Eye (tissue), 1 donor: ENCODE results near the gene TMEM203.

Source experiments
- DNase-seq: peaks from one replicate; pipeline ENCODE4 v3.0.0-alpha.2; 2015

TMEM203 gene

DNA sequence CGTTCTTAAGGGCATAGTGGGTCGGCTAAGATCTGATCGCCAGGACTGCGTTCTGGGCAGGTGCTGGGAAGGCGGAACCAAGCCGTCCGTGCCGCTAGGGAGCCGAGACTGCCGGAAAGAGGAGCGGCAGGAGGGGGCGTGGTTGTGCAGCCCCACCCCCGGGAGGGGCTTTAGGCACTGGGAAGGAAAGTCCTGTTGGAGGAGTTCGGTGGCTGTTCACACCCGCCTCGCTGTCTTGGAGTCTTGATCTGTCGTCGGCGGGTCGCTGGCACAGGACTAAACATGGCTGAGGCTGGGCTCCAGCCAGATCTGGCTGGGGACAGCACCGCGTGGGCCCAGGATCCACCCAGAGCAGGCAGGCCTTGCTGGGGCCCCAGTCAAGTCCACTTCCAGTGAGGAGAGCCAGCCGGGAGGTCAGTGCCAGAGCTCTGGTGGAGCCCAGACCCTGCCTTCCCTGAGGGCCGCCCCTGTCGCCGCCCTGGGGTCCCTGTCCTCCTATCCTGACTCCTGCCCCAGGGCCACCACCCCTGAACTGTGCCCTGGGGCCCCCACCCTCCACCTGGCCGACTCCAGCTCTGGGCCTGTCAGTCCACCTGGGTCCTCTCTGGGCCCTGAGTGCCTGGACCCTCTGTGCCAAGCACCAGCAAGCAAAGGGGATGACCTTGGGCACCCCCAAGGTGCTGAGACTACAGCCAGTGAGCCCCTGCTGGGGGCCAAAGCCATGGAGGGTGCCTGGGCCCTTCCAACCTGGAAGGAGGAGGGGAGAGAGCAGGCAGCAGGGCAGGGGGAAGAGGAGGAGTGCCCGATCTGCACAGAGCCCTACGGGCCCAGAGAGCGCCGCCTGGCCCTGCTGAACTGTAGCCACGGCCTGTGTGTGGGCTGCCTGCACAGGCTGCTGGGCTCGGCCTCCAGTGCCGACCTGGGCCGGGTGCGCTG lies 12.1 kb upstream of the TMEM203 start:
- no peak for DNase-seq

DNA sequence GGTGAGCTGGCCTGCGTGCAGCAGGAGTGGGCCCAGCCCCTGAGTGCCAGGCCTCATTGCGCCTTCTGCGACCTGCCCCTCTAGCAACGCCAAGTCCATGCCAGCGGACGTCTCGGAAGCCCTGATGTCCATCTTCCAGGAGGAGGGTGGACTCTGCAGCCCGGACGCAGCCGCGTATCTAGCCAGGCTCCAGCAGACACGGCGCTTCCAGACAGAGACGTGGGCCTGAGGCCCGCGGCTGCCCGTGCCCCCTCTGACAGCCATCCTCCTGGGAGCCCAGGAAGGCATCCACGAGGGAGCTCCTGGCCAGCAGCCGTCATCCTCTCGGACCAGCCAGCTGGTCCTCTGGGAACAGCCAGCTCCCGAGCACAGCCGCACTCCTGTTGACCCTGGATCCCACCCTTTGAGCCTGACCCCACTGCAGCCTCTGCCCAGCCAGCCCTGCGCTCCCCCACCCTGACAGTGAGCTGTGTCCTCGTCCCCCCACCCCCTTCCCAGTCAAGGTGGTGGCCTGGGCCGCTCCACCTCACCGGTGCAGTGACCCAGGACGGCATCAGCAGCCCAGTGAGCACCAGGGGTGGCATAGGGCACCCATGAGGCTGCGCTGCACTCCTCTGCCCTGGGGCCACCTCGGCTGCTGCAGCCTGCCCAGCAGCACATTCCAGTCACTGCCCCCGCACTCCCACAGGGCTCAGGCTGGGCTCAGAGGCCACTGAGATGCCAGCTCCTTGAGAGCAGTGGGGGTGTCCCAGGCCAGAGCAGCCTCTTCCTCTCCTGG lies 10.9 kb upstream of the TMEM203 start:
- no peak for DNase-seq

DNA sequence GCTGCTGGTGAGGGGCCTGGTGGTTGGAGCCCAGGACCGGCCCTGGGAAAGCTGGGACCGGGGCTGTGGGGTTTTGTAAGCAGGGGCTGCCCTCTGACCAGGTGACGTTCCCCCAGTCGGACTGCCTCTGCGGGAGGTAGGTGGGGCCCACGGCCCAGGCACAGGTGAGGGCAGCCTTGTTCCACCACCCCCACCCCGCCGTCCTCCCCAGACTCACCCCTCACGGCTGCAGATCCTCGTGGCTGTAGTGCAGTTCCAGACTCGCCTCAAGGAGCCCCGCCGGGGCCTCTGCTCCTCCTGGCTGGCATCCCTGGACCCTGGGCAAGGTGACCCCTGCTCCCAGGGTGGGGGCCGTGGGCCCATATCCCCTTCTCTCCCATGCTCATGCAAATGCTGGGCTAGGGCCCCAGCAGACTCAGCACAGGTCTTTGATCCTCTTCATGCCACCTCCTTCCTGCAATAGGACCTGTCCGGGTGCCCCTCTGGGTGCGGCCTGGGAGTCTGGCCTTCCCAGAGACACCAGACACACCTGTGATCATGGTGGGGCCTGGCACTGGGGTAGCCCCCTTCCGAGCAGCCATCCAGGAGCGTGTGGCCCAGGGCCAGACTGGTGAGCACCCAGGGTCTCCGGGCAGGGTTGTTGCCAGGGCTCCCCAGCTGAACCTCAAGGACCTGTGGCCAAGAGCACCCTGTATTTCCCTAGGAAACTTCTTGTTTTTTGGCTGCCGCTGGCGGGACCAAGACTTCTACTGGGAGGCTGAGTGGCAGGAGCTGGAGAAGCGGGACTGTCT lies 9.9 kb upstream of the TMEM203 start:
- DNase-seq, result no peak

DNA sequence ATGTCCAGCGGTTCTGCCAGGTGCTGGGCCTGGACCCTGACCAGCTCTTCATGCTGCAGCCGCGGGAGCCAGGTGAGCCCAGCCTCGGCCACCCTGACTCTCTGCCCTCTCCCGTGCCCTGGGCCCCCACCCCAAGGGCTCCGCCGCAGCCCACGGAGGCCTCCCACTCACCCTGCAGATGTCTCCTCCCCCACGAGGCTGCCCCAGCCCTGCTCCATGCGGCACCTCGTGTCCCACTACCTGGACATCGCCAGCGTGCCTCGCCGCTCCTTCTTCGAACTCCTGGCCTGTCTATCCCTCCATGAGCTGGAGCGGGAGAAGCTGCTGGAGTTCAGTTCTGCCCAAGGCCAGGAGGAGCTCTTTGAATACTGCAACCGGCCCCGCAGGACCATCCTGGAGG lies 9.2 kb upstream of the TMEM203 start:
- DNase-seq, result no peak

DNA sequence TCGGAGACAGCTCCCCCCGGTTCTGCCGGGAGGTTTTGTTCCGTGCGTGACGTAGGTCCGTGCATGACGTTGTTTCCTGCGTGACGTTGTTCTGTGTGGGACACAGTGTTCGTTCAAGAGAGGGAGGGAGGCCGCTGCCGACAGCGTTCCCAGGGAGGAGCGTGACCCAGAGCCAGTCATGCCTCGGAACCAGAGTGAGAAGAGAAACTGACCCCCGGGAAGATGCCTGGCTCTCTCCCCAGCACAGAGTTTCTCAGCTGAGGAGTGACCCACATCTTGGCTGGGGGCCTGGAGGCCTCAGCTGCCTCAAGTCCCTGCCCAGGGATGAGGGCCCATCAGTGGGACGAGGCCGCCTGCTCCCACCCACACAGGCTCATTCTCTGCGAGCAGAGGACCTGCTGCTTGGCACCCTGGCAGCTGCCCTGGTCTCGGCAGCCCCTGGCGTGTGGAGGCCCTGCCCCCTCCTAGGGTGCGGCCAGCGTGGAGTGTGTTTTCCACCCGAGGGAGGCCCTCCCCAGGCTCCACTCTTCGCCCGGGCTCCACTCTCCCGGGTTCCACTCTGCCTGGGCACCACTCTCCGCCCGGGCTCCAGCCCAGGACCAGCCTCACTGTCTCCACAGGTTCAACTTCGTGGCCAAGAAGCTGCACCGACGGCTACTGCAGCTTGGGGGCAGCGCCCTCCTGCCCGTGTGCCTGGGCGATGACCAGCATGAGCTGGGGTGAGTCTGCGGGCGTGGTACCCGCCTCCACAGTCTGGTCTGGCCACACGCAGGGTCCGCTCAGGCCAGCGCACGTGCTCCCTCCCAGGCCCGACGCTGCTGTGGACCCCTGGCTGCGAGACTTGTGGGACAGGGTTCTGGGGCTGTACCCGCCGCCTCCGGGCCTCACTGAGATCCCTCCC lies 8.0 kb upstream of the TMEM203 start:
- DNase-seq, result no peak

DNA sequence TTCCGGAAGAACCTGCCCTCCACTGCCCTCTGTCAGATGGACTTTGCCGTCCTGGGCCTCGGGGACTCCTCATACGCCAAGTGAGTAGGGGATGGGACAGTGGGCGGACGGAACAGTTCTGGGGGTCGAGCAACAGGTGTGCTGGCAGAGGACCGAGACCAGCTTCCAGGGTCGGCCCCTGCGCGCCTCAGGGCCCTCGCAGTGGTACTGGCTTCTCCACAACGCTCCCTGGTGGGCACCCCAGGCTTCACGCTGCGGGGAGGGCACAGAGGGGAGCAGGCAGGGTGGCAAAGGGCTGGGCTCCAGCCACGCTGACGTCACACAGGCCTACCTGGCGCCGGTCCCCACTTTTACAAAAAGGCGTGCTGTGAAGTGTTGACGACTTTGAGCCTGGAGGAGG lies 7.1 kb upstream of the TMEM203 start:
- no peak for DNase-seq

DNA sequence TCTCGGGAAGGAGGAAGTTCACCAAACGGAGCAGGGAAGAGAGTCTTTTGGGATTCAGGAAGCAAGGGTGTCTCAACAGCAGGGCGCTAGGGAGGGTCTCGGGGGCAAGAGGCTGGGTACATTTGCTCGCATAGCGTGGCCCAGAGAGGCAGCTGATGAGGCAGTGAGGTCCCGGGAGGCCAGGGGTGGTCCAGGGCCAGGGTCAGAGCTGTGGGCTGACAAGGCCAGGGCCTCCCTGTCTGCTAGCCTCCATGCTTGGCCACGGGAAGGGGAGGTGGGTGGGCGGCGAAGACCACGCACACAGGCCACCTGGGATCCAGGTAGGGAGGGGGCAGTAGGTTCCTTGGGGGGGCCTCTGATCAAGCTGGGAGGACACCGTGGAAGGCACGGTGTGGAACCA lies 6.1 kb upstream of the TMEM203 start:
- no peak for DNase-seq

DNA sequence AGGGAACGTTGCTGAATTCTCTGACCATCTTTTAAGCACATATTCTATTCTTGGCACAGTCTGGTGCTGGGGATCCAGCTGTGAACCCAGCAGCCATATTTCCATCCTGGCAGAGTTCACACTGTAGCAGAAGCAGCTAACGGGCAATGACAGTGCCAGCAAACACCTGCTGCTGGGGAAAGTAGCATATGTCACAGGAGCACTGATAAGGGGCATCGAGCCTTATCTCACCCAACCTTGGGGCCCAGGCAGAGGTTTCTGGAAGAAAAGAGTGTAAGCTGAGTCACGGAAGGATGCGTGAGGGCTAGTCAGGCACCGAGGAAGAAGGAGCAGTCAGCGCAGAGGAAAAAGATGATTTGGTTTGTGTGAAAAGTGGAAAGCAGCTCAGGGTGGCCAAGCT lies 1.2 kb upstream of the TMEM203 start:
- DNase-seq, result no peak

DNA sequence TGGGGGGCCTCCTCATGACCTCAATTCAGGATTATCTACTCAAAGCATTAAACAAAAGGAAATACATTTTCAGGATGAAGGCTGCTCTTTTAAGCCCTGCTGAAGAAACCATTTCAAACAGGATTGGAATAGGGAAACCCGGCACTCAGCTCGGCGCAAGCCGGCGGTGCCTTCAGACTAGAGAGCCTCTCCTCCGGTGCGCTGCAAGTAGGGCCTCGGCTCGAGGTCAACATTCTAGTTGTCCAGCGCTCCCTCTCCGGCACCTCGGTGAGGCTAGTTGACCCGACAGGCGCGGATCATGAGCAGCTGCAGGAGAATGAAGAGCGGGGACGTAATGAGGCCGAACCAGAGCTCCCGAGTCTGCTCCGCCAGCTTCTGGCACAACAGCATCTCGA lies 720 bp downstream of the TMEM203 start:
- DNase-seq, result no peak

DNA sequence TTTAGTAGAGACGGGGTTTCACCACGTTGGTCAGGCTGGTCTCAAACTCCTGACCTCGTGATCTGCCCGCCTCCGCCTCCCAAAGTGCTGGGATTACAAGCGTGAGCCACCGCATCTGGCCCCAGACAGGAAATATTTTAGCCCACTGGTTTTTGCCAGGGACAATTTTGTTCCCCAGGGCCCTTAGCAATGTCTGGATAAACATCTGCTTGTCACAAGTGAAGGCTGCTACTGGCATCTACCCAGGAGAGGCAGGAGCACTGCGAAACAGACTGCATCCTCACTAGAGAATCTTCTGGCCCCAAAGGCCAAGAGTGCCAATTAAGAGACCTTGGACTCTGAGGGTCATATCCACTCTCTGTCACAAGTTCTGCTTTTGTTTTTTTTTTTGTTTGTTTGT lies 2.5 kb downstream of the TMEM203 start:
- no peak for DNase-seq

DNA sequence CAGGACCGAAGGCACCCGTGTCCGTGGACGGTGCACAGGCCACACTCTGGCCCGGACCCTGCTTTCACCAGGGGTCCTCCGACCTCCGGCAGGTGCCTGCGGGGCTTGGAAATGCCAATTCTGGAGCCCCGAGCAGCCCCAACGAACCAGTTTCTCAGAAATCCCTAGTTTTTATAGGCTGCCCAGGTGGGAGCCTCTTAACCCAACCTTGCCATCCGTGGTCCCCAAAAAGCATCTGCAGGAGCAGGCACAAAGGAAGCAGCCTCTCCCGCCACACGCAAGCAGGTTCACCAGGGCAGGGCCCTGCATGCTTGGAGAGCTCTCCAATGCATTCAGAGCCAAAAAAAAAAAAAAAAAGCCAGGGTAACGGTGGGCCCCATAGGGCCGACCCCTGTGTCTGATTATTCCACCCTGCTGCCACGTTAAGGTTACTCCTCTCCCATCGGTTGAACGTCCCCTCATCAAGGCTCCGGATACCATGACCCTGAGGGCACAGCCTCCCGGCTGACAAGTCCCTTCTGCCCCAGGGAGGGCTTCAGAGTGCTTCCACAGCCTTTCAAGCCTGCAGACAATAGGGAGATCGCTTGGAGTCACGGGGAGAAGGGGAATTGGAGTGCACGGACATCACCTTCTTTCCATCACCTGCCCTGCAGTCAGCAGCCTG lies 4.1 kb downstream of the TMEM203 start:
- DNase-seq, result no peak

DNA sequence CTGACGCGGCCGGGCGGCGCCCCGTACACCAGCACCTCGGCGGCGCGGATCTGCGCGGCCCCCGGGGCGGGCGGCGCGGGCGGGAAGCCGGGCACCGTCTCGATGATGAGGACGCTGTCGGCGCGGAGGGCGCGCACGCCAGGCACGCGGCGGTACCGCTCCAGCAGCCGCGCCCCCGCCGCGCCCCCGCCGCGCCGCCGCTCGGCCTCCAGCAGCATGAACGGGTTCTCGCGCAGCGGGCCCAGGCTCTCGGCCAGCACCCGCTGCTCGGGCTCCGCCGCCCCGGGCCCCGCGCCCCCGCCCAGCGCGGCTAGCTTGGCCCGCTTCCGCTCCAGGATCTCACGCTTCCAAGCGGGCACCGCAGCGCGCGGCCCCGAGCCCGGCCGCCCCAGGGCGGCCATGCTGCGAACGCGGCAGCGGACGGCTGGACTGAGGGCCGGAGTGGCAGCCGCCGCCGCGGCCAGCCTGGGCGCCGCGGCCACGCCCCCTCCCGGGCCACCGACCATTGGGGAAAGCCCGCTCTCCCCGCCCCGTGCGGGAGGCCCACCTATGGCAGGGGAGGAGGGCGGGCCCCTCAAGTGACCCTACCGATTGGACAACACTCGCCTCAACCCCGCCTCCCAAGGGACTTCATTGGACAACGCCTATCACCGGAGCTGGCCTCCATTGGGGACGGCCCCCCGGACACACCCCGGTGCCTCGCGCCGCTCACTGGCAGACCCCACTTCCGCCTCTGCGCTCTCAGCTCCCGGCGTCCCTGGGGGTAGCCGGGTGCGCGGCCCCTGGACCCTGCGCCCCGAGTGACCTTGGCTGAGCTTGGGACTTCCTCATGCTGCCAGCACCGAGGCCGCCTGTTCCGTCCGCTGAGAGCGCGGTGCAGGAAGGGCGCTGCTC lies 4.9 kb downstream of the TMEM203 start, which contains the start of gene TPRN:
TSS of gene TPRN (minus strand) at position 431 of the 894 bp plus-strand sequence. CDS start at position 401, 30 bp downstream.
- peak; percentile 99 for DNase-seq

DNA sequence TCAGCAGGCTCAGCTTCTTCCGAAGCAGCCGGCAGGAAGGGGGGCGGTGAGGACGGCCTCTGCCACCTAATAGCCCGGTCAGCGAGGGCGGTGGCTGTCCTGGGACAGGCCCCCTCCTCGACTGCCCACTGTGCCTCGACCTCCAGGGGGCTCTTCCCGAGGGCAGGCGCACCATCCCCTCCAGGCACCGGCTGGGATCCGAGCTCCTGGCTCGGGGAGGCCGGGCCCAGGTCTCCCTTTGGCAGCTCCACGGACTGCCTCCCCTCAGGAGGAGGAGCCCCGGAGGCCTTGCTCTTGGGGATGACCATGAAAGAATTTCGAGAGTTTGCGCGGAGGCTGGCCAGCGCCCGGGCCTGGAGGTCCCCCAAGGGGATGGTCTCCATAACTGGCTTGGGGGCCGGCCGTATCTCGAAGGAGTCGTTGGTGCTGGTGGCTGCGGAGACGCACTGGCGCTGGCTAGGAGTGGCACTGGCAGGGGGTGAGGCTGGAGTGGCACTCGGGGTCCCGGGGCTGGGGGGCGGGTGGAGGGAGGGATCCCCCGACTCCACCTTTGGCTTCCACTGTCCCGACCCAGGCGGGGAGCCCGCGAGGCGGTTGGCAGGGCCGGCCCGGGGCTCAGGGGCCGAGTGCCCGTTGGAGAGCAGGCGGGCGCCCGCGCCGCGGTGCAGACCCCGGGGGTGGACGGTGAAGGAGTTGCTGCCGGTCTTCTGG lies 5.9 kb downstream of the TMEM203 start:
- DNase-seq, result peak; percentile 23

DNA sequence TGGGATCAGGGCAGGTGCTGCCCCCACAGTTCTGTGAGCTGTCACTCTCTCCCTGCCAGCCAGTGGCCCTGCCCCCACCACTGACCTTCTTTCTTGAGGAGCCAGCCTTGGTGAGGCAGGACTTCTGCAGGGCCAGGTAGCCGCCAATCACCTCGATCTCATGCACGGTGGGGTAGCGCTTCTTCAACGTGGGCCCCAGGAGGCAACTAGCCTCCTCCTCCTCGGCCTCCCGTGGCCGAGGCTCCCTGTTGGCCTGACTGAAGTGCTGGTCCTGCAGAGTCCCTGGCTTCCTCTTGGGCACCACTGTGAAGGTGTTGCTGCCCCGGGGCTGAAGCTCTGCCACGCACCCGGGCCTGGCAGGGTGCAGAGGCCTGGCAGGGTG lies 6.6 kb downstream of the TMEM203 start:
- no peak for DNase-seq

DNA sequence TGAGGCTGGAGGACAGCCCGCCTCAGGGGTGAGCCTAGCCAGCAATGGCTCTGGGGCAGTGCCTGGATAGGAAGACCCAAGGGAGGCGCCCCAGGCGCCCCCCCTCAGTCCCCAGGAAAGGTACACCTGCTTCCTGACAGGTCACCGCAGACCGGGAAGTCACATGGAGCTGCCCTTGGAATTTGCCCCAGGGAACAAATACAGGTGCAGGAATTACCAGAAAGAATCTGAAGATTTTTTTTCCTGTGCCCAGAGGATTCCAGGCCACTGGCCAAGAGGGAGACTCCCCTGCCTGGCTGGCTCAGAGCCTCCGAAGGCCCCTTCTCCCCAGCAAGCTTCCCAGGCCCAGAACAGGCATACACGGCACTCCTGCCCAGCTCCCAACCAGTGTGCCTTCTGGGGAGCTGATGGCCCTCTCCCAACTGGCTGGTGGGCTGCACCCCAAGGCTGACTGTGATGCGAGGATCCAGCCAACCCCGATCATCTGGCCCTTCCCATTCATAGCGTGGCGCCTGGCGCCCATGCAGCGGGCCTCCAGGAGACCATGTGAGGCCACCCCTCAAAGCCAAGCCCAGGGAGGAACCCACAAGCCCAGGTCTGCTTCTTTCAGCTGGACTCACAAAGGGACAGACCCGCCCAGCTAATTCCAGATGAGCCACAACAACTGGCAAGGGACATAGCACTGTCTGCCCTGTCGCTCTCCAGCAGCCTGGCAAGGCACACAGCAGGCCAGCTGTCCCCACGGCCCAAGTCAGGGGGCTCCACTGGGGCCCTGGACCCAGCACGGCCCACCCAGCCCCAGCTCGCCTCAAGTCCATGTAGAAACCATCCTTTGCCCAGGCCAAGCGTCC lies 7.2 kb downstream of the TMEM203 start:
- DNase-seq, result no peak

DNA sequence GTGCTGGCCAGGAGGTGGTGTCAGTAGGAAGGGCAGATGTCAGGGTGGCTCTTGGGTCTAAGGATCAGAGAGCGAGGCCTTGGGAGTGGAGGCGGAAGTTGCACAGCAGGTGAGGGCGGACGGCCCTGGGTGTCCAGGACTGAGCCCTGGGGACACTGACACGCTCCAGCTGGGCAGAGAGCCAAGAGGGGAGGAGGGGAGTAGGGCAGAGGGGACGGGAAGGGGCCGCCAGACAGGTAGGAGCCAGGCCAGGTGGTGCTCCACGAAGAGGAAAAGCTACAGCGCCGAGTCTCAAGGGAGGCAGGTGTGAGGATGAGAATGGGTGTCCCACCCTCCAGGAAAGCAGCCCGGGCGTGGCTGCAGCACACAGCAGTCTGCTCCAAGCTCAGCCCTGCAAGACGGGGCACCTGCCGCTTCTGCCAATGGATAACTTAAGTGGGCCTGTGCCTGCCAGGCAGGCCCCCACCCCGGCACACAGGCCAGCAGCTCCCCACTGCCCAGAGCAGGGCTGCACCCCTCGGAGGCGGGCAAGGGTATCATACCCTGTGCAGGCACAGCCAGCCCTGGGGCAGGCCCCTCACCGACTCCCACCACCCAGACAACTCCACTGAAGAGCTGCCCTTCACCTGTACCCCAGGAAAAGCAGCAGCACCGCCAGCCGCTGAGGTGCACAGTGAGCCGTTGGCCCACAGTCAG lies 9.8 kb downstream of the TMEM203 start:
- no peak for DNase-seq

DNA sequence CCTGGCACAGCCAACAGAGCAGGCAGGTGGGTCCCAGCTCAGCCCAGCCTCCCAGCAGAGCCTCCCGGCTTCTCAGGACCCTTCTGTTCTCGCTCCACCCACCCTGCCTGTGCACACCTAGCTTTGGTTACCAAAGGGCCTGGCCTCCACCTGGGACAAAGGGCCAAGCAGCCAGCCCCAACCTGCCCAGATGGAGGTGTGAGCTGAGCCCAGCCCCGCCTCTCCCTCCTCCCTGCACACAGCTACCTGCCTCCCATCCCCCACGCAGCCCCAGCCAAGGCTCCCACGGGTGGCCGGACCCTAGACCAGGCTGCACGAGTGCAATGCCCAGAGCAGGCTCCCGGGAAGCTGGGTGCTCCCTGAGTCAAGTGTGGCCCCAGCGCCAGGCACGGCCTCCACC lies 10.5 kb downstream of the TMEM203 start:
- DNase-seq, result no peak

DNA sequence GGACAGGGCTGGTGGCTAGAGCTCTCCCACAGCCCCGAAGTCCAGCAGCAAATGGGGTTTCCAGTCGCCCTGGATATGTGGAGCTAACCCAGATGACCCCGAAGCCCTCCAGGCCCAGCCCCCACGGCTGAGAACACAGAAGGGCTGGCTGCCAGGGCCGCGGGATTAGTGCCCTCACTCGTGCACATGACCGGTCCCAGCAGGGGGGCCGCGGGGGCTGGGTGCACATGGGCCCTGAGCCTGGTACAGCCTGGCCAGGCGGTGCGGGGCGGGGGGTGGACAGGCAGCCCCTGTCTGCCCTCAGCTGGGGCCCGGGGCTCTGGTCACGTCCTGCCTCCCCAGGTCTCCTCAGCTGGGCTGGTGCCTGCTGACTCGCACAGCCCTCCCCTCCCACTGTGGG lies 11.1 kb downstream of the TMEM203 start:
- DNase-seq, result peak; percentile 61
